Activated CD8-positive, alpha-beta memory T cell treated with anti-CD3 and anti-CD28 coated beads for 48 hours (primary cell): Measurements from ENCODE around the gene ZFP3.
A peak's percentile ranks its signal among the peaks of the same experiment; 100 is the strongest.
"Not testable (repeated sequence)": the region's sequence is repeated elsewhere in the genome, so short reads cannot be mapped to it uniquely, and the experiment has no call there.

Experiments
- DNase-seq, 3 experiments: peaks; one replicate each; pipeline ENCODE4 v3.0.0-alpha.2; 2020; ENCODE audit warnings: low read depth in 2 of 3, low spot score in 2 of 3

The ZFP3 gene

DNA sequence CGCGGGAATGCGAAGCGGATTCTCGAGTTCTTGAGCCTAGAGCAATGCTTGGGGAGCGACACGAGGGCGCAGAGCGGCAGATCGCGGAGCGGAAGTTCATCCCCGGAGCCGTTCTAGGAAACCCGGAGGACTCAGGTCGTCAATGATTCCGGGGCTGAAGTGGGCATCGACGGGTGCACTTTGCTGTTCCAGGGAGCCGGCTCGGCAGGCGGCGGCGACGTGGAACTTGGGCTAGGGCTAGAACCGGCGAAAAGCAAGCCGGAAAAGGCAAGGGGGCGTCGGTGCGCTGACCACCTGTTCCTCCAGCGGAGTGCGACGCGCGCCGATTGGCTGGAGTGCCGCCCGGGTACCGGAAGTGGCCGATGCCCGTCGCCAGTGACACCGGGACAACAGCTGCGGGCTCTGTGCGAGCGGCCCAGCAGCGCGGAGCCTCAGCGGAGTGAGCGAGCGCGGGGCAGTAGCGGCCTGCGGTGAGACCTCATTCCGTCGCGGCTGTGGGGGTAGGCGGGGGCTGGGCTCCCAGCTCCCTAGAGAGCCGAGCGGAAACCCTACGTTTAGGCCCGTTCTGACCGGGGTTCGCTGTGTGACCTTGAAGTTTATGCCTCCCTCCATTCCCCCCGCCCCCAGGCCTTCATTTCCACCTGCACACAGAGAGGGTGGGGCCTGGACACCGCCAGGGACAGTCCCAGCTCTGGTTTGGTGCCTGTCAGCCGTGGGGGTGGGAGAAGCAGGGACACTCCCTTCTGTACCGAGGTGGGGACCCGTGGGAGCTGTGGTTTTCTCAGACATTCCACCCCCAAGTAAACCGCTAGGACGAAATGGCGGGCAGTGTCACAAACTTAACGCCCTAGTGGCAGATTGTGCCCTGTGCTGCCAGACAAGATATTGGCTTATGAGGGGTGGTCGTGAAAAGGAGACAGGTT lies at the start of gene ZFP3:
TSS of gene ZFP3 (plus strand) at position 362 of the 923 bp plus-strand sequence. CDS start 13,038 bp downstream, outside the sequence.
- DNase-seq: peak; percentile 54 to 60 (median 55)

GRCh38 chr17:5030168-5030567 lies 48.1 kb upstream of the ZFP3 start:
- not testable (repeated sequence) for DNase-seq

DNA sequence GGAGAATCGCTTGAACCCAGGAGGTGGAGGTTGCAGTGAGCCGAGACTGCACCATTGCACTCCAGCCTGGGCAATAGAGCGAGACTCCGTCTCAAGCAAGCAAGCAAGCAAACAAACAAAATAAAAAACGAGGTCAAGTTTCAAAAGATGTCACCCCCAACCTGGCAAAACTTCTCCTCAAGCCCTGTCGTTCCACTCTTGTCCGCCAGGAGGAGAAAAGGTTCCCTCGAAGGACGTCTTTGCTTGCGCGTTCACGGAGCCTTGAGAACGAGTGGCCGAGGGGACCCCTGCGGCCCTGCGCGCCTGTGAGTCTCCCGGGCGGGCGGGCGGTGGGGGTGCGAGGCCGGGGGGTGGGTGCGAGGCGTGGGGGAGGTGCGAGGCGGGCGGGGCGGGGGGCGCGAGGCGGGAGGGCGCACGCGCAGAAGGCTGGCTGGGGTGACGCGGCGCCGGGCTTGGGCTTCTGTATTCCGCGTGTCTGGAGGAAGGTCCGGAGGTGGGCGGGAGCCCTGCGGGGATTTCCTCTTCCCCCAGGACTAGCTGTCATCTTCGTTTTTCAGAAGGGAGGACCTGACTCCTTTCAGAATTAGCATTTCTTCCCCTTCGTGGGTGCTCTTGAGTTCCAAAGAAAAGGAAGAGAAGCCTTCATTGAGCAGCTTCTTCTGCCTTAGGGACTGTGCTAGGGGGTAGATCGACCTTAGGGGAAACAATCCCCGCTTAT lies 46.7 kb upstream of the ZFP3 start:
- DNase-seq: peak; percentile 68 to 71 (median 71)

DNA sequence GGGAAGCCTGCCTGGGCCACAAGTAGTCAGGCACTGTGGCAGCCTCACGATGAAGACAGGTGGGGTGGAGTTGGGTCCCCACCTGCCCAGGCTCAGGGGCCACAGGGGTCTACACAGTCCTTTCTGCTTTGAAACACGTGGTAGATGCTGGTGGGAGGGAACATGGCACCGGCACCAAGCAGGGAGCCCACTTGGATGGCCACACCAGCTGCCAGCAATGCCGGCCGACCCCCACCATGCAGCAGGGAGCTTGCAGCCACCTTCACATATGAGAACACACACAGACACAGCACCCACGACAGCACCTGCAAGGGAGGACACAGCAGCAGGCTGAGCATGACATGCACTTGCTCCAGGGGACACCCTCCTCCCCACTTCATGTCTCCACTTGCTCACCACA lies 45.4 kb upstream of the ZFP3 start:
- DNase-seq: no peak

DNA sequence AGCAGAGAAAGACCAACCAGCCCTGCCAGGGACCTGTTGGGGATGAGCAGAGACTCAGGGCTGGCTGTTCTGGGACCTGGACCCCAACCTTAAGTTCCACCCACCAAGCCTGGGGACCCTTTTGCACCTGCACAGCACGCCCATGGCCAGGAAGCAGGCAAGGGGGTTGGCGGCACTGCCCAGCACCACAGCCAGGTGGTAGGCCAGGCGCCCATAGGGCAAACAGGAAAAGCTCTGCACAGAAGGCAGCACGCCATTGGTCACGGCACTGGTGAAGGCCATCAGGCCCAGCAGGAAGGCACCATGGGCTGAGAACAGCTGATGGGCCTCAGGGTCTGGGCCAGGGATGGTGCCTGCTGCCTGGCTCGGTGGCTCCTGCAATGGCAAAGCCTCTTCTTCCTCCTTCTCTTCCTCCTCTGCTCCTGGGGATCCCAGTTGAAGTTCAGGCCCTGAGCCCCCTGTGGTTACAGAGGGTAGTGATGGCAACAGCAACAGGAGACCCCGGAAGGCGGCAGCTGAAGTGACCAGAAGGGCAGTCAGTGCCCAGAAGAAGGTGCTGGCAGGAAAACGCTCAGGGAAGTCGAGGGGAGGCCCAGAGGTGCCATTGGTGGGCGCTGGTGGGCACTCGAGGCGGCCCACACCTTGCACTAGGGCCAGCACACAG lies 44.8 kb upstream of the ZFP3 start:
- no peak for DNase-seq

DNA sequence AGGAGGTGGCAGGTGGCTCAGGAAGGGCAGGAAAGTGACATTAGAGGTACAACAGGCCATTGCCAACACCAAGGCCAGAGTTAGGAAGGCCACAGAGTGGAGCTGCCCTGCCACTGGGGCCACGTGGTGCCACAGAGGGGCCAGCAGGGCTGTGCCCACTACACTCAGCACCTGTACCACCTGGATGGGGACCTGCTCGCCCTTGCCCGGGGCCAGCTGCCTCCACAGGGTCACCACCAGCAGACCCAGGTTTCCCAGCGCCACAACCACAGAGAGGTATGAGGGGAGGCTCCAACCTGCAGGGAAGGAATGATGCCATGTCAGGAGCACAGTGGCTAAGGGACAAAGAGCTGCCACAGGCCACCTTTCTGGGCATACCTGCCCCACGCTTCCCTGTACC lies 44.2 kb upstream of the ZFP3 start:
- no peak for DNase-seq

DNA sequence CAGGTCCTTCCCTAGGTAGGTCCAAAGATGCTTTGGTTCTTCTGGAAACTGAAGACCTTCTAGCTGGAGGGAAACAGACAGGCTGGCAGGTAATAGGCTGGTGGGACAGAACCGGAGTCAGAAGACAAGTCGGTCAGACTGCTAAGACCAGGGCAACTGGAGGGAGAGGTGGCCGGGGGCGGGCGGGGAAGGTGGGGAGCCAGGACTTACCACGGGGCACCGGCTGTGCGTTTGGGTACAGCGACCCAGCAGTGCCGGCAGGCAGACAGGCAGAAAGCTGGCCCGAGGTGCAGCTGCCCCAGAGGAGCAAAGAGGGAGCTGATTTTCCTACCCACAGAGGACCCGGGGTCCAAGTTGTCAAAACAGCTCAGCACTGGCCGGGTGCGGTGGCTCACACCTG lies 43.6 kb upstream of the ZFP3 start:
- DNase-seq: no peak

DNA sequence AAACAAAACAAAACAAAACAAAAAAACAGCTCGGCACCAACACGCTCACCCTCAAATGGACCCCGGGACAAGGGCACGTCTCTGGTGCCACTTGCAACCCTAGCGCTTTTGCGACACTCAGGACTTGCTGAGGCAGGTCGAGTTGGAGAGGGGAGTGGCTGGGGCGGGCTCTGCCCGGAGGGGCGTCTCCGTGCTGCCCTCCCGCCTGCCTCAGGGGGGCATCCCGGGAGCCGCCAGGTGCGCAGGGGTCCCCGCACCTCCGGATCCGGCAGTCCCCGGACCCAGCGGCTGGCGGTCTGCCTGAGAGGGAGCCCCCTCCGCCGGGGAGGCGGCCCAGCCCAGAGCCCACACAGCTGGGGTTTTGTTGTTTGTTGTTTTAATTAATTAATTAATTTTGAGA lies 43.0 kb upstream of the ZFP3 start, which contains the start of gene SLC52A1:
TSS of gene SLC52A1 (minus strand) at position 112 of the 400 bp plus-strand sequence. CDS start 820 bp downstream, outside the sequence.
- no peak for DNase-seq

DNA sequence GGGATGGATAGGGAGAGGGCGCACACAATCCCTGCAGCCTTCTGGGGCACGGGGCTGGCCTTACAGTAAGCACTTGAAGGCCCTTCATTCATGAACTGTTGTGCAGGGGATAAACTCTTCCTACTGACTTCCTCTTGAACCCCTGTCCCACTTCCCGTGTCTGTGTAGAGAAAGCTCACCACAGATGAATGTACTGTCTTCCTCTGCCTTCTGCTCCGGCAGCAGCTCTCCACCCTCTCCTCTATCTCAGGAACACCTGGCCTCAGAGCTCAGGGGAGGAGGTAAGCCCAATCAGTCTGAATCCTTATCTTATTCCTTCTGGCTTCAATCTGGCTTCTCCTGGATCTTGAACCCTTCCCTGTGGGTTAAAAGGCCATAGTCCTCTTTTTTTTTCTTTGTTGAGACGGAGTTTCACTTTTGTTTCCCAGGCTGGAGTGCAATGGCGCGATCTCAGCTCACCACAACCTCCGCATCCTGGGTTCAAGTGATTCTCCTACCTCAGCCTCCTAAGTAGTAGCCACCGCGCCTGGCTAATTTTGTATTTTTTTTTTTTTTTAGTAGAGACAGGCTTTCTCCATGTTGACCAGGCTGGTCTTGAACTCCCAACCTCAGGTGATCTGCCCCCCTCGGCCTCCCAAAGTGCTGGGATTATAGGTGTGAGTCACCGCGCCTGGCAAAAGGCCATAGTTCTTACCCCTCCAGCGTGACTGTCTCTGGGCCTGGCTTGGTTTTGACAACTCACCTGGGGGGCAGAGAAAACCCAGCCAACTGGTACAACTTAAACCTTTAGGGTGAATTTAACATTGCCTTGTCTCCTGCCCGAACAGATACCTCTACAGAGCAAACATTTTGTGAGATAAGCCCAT lies 35.9 kb upstream of the ZFP3 start:
- no peak for DNase-seq

DNA sequence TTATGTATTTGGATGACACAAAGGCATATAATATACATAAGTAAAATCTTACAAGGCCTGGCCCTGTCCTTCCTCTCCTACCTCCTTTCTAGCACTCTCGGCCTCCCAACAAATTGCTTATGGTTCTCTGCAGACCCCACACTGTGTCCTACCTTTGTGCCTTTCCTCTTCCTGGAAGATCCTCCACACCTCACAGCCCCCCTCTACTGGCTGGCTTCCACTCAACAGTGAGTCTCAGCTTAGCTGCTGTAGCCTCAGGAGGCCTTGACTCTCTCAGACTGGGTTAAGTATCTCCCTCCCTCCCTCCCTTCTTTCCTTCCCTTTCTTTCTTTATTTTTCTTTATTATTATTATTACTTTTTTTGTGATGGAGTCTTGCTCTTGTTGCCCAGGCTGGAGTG lies 34.7 kb upstream of the ZFP3 start:
- no peak for DNase-seq

GRCh38 chr17:5044630-5045029 lies 33.6 kb upstream of the ZFP3 start:
- DNase-seq: no peak

DNA sequence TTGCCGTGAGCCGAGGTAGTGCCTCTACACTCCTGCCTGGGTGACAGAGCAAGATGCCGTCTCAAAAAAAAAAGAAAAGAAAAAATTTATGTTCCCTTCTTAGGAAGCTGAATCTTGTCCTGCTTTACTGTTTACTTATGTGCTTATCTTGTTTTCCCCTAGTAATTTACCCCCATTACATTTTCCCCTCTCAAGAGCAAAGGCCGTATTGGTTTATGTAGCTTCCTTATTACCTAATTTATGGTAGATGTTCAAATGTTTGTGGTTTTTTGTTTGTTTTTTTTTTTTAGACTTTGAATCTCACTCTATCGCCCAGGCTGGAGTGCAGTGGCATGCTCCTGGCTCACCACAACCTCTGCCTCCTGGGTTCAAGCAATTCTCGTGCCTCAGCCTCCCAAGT lies 32.8 kb upstream of the ZFP3 start:
- DNase-seq: no peak

GRCh38 chr17:5047446-5047845 lies 30.8 kb upstream of the ZFP3 start:
- no peak for DNase-seq

GRCh38 chr17:5049314-5049841 lies 28.9 kb upstream of the ZFP3 start:
- DNase-seq: no peak

DNA sequence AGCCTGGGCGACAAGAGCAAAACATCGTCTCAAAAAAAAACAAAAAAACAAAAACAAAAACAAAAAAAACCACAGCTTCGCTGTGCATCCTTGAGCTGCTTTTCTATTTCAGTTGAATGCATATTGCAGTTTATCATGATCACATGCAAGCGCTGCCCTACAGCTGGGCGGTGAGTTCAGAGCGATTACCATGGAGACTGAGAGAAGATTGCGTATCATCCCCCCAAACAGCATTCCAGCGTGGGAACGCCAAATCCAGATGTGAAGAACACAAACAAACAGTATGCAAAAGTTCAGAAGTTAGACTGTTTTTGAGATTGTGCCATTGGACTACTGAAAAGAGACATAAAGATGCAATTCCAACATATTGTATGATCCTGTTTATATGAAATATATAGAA lies 28.0 kb upstream of the ZFP3 start:
- no peak for DNase-seq

GRCh38 chr17:5055543-5055942 lies 22.7 kb upstream of the ZFP3 start:
- no peak for DNase-seq

DNA sequence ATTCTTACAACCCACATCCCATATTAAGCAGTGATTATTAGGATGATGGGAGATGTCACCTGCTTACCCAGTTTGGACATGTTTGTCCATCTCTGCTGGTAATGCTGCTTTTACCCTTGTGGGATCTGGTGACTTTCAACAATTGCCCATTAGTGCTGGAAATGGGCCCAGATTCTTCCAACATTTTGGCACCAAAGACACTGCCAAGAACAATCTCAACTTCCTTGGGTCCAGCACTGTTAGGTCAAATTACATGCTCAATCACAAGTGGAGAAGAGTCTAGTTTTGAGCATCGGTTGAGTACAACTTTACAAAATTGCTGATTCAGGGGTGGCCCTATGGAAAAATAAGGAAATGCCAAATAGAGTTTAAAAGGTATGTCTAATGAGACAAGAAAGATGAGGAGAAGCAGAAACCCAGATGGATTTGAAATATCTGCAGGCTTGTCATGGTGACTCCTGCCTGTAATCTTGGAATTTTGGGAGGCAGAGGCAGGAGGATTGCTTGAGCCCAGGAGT lies 13.0 kb upstream of the ZFP3 start:
- DNase-seq: no peak

GRCh38 chr17:5068236-5068635 lies 10.0 kb upstream of the ZFP3 start:
- DNase-seq: no peak

- no peak for DNase-seq
These were observed 8.5 kb upstream of the ZFP3 start for GRCh38 chr17:5069724-5070123.

- not testable (repeated sequence) for DNase-seq
These were observed 2.8 kb upstream of the ZFP3 start for GRCh38 chr17:5075472-5075871.
